NCI-H1417 treated with DMSO at 0.1 percent for 48 hours (cell line): ENCODE measurements around the gene CDC42EP2.

Experiments
- DNase-seq: peaks from one replicate; lab custom pipeline; 2025; lab: John Stamatoyannopoulos, UW

CDC42EP2 gene

DNA sequence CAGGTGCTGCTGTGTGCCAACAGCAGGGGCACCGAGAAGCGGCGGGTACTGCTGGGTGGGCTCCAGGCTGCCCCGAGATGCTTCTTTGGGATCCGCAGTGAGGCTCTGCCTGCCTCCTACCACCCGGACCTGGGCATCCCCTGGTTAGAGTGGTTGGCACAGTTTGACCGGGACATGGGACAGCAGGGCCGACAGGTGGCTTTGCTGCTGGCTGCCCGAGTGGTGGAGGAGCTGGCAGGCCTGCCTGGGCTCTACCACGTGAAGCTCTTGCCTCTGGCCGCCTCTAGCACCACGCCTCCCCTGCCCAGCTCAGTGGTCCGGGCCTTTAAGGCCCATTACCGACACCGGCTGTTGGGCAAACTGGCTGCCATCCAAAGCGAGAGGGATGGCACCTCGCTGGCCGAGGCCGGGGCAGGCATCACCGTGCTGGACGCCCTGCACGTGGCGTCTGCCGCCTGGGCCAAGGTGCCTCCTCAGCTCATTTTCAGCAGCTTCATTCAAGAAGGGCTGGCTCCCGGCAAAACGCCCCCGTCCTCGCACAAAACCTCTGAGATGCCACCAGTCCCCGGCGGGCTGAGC, 41.8 kb downstream of the CDC42EP2 start:
- no peak for DNase-seq

DNA sequence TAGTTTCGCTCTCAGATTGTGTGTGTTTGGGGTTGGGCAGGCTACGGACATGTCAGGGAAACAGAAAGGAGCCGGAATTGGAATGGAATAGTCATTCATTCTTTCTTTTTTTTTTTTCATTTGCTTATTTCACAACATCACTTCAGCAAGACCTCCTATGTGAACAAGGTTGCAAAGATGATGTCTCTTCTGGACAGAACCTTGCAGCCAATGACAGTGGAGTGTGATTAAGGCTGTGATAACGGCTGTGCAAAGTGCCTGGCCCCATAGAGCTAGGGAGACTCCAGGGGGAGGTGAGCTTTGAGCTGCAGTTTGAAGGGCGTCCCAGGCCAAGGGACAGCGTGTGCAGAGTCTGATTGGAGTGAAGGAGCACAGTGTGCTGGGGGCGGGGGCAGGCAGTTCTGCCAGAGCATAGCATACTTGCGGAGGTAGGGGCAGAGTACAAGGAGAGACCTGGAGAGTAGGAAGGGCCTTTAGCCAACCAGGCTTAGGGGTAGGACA, 43.2 kb downstream of the CDC42EP2 start:
- no peak for DNase-seq

DNA sequence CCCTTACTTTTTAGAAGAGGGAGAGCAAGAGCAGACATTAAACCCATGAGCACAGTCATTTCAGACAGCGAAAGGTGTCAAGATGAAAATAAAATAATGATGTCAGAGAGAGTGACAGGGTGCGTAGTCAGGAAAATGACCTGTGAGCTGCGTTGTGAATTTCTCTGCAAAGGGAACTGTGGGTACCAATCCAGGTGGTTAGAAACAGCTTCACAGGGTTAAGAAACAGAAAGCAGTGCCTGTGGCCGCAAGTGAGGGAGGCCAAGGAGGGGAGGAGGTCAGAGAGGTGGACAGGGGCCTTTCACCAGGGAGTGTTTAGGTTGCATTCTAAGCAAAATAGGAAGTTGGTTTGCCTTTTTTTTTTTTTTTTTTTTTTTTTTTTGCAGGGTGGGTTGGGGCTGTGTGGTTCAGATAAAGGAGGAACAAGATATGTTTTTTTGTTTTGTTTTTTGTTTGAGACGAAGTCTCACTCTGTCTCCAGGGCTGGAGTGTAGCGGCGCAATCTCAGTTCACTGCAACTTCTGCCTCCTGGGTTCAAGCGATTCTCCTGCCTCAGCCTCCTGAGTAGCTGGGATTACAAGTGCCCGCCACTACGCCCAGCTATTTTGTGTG, 47.8 kb downstream of the CDC42EP2 start:
- DNase-seq = no peak

DNA sequence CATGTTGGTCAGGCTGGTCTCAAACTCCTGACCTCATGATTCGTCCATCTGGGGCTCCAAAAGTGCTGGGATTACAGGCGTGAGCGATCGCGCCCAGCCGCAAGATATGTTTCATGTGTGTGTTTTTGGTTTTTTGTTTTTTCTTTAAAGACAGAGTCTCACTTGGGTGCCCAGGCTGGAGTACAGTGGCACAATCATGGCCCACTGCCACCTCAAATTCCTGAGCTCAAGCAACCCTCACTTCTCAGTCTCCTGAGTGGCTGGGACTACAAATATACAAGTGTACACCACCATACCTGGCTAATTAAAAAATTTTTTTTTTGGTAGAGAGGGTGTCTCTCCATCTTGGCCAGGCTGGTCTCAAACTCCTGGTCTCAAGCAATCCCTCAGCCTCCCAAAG, 48.3 kb downstream of the CDC42EP2 start:
- no peak for DNase-seq

DNA sequence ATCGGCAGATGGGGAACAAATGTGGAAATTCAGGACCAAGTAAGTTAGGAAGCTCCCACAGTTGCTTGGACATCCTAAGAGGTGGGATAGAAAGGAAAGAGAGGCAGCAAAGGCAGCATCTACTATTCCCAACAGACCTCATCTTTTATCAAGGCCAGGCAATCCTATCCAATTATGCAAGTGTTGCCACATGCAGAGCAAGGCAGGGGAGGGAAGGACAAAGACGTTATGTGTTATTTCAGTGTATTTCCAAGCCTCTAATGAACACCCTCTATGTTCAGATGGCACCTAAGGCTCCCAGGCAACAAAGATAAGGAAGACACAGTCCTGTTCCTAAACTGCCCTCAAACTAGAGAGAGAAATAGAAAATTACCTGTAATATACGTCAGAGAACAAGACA, 49.1 kb downstream of the CDC42EP2 start:
- no peak for DNase-seq

DNA sequence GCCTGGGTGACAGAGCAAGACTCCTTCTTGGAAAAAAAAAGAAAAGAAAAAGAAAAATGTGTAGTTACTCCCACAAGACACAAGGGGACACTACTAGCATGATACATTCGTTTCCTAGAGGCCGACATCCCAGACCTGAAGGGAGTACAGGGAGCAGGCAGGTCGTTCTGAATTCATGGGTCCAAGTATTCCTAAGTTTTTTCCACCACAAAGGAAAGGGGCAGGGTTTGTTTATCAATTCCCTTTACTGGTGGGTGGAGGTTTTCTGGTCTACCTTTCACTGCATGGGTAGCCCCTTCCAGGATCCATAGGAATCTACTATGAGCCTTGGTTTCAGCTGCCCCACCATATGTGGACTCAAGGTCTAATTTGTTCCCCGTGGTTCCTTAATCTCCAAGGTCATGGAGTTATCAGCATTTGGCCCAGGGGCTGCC, 51.7 kb downstream of the CDC42EP2 start:
- peak; percentile 44 for DNase-seq

DNA sequence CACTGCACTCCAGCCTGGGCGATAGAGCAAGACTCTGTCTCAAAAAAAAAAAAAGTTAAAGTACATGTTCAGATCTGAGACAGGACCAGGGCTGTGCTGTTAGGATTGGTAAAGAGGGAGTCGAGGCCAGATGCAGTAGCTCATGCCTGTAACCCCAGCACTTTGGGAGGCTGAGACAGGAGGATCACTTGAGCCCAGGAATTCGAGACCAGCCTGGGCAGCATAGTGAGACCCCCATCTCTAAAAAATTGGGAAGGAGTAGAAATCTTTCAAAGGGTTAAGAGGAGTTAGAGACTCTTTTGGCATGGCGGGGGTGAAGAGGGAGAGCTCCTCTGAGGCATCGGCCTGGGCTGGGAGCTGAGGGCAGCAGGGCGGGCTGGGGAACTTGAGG, 56.0 kb downstream of the CDC42EP2 start:
- DNase-seq = no peak
